ENCODE results near the gene ZPBP.

DNA sequence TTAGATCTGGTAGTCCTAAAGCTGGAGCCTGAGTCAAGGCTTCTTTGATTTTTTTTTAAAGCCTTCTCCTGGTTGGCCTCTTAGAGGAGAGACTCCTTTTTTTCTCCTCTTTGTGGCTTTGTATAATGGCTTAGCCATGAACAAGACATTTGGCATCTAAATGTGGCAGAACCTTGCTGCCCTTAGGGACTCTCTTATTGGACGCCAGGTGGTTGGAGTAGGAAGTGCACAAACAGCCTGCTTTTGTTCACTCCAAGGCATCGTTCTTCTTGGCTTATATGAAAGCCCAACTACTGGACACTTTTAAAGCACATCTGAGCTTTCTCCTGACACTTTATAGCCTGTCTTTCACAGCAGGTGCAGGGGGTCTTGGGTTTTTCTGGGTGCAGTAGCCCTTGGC, 25.0 kb downstream of the ZPBP start:
- TF ChIP-seq CTCF (IDR thresholded peaks at IDR 0.05; ENCODE audit: poor library complexity) (no peak), EZH2 (IDR thresholded peaks at IDR 0.05; ENCODE audit: borderline replicate concordance) (no peak), EZH2phosphoT487 (IDR thresholded peaks at IDR 0.05; ENCODE audit: low read depth, severe bottlenecking, unreplicated experiment) (no peak)

Data from hepatocyte (in vitro differentiated cells).